GM19397 (cell line): Measurements from ENCODE around the gene TTLL4.

Experiments
- ATAC-seq: cut with Tn5 transposase; IDR thresholded peaks from one replicate; pipeline ENCODE4 v1.9.1; 2021; ENCODE audit warnings: mild to moderate bottlenecking, moderate library complexity; ENCODE audit not compliant: unreplicated experiment

TTLL4 gene

GRCh38 chr2:218711550-218711929 is 905 bp downstream of the TTLL4 start:
- no peak for ATAC-seq

DNA sequence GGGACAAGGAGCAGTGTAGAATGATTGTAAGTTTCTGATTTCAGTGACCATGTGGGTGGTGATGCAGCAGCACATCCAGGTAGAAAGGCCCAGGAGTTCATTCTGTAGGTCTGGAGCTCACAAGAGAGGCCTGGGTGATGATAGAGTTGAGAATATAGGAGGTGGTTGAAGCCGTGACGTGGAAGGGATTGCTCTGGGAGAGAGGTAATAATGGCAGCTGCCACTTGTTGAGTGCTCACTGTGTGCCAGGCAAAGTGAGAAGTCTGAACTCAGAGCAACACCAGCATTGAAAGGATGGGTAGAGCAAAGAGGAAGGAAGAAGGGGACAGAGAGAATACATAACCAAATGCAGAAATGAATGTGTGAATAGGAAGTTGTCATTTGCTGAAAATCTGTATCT is 3.3 kb downstream of the TTLL4 start:
- no peak for ATAC-seq

- ATAC-seq = no peak
These were observed 5.4 kb downstream of the TTLL4 start for GRCh38 chr2:218716070-218716469.

DNA sequence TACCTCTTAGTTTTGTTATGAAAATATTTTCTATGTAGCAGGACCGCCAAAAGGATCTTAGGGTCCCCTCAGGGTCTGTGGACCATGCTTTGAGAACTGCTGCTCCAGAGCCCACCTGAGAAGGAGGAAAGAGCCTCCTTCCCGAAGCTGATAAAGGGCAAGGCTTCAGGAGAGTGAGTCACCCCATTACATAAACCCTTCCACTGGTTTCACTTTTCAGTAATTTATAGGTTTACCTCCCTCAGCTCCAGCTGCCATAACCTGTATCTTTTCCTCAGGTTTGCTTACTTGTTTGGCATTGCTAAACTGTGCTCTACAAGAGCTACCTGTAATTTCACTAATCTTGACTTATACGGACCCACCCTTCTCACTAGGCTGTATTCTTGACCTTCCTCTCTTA is 6.6 kb downstream of the TTLL4 start:
- ATAC-seq = no peak

DNA sequence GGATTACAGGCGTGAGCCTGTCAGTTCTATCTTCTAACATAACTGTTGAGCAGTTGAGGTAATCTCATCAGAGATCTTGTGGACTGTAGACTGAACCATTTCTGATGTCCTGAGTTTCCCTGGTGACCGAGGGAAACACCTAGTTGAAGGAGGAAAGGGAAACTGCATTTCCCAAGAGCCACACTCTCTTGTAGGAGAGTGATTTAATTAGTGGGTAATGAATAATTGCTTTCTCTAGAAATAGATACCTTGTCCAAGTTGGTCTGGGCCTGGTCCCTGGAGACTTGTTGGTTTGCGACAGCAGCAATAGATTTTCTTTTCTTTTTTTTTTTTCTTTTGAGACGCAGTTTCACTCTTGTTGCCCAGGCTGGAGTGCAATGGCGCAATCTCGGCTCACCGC is 7.4 kb downstream of the TTLL4 start:
- ATAC-seq = no peak

DNA sequence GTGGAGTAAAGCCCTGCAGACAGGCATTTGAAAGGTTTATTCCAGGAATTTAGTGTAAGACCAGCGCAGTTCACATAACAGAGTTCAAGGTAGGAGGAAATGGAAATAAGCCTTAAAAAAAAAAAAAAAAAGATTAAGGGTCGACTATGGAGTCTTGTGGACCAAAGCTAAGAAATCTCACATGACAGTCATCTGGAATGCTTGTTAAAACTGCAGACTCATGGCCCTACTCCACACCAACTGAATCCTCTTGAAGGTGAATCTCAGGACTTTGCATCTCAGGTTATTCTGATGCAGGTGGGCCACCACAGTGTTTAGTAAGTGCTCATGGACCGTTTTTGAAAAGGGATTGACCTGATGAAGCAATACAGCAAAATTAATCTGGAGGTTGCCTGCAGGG is 8.8 kb downstream of the TTLL4 start:
- no peak for ATAC-seq

DNA sequence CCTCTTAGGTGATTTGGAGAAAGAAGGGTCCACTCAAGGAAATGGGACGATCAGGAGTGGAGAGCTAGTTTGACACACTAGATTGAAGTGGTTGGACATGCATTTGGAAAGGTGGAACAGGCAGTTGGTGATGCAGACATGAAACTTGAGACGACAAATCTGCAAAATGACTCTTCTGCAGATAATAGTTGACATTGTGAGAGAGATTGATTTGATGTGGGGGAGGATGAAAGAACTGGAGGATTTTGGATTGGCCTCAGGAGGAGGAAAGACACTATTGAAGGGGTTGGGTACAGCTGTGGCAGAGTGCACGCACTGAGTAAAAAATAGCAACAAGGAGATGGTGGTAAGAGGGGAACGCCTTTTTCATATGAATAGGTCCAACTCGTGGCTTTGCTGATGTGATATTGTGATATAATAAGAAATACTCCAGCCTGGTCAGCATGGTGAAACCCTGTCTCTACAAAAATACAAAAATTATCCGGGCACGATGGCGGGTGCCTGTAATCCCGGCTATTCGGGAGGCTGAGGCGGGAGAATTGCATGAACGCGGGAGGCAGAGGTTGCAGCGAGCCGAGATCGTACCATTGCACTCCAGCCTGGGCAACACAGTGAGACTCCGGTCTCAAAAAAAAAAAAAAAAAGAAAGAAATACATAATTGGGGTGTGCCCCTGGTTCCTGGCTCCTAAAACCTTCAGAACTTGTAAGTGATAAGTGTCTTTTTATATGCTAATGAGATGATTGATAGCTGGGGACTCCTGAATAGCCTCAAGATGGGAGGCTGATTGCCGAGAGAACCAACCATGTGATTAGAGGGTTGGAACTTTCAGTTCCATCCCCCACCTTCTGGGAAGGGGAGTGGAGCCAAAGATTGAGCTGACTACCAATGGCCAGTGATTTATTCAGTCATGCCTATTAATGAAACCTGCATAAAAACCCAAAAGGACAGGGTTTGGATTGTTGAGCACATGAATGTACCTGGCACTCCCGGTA is 9.7 kb downstream of the TTLL4 start:
- no peak for ATAC-seq

- no peak for ATAC-seq
These were observed 10.9 kb downstream of the TTLL4 start for GRCh38 chr2:218721488-218721887.

GRCh38 chr2:218721934-218722333 is 11.3 kb downstream of the TTLL4 start:
- no peak for ATAC-seq

- no peak for ATAC-seq
These were observed 11.8 kb downstream of the TTLL4 start for GRCh38 chr2:218722419-218722818.

- no peak for ATAC-seq
These were observed 12.5 kb downstream of the TTLL4 start for GRCh38 chr2:218722876-218723785.

DNA sequence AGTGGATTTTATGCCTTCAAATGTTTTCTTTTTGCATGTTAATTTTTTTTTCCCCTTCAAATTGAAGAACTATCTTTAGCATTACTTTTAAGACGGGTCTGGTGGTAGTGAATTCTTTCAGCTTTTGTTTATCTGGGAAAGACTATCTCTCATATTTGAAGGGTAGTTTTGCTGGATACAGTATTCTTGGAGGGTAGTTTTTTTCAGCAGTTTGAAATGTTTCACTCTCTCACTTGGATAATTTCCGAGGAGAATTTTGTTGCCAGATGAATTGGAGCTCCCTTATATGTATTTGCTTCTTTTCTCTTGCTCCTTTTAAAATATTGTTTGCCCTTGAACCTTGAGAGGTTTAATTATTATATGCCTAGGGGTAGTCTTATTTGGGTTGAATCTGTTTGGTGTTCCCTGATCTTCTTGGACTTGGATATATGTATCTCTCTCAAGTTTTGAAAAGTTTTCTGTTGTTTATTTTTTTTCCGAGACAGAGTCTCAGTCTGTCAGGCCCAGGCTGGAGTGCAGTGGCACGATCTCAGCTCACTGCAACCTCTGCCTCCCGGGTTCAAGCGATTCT is 15.5 kb downstream of the TTLL4 start:
- ATAC-seq = no peak

- no peak for ATAC-seq
These were observed 17.0 kb downstream of the TTLL4 start for GRCh38 chr2:218727502-218728165.

GRCh38 chr2:218729640-218730039 is 19.0 kb downstream of the TTLL4 start:
- no peak for ATAC-seq

GRCh38 chr2:218732052-218732760 is 21.6 kb downstream of the TTLL4 start:
- ATAC-seq = no peak

DNA sequence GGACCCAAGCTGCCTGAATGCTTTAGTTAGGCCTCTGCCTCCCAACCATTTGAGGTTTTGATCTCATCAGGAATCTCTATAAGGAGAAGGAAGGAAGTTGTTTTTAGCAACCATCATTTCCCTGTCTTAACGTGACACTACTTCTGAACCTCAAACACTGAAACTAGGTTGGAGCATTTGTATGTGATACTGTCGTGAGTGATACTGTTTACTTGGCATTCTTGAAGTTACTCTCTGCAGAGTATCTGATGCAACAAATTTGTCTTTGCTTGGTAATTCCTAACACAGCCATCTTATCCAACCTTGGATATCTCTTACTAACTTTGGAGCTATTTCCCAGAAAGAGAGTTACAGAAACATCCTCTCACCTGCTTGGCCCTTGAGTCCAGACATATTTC is 22.1 kb downstream of the TTLL4 start:
- no peak for ATAC-seq

- no peak for ATAC-seq
These were observed 22.8 kb downstream of the TTLL4 start for GRCh38 chr2:218733171-218734021.

DNA sequence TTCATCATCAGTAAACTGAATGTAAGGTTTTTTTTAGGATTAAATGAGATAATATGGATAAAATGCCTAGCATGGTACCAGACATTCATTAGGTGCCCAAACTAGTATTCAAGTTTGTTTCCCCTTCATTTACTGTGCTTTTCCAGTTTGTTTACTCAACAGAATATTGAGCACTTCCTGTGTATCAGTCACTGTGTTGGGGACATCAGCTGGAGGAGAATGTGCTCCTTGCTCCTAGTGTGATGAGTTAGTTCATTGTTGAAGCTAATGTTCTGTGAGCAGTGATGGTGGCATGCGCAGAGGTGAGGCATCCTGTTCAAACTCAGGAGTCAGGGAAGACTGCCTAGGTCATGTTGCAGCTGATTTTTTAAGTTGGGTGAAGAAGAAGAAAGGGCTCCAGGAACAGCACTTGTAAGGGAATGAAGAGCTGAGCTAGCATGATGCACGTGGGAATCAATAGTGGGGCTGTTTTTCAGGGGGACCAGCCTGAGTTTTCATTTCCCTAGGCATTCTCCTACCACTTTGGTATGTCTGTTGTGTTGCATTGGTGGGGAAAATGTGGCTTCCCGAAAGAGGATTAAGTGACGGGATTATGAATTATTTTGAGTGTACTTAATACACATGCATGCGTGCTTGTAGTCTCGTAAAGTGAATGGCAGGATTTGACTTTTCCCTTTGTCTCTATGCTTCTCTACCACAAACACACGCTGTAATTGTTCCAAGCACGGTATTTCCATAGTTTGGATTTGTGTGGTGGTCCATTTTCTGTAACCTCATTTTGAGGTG is 23.7 kb downstream of the TTLL4 start:
- no peak for ATAC-seq
